Measurements from ENCODE around the gene DPM3.

- TF ChIP-seq CTCF (conservative IDR thresholded peaks at IDR 0.05) (no peak; the same call in 1 of the 2 replicates), EZH2 (IDR thresholded peaks at IDR 0.05; ENCODE audit: low read depth) (no peak)
Measured at GRCh38 chr1:155145491-155145890, 5.2 kb upstream of the DPM3 start.
